Measurements from ENCODE around the gene LCLAT1.

GRCh38 chr2:30549096-30549495 lies 102.0 kb downstream of the LCLAT1 start:
- no peak for TF ChIP-seq CTCF (IDR thresholded peaks at IDR 0.05)
- no peak for TF ChIP-seq POLR2A (IDR thresholded peaks at IDR 0.05)

Data from uterus (tissue), 2 donors.